GM19372 (cell line): ENCODE data around the gene ANK3.

Source experiments
- ATAC-seq: cut with Tn5 transposase; IDR thresholded peaks from one replicate; pipeline ENCODE4 v1.9.1; 2021; ENCODE audit warnings: mild to moderate bottlenecking, low read depth, moderate library complexity; ENCODE audit not compliant: unreplicated experiment

The ANK3 gene

GRCh38 chr10:60382946-60383681, 6.6 kb downstream of the ANK3 start:
- ATAC-seq, result no peak

GRCh38 chr10:60380781-60381180, 8.9 kb downstream of the ANK3 start:
- ATAC-seq, result no peak

- no peak for ATAC-seq
Observed at GRCh38 chr10:60377955-60378354, 11.7 kb downstream of the ANK3 start.

GRCh38 chr10:60377042-60377352, 12.7 kb downstream of the ANK3 start:
- ATAC-seq, result no peak

- ATAC-seq, result no peak
Observed at GRCh38 chr10:60376221-60377041, 13.2 kb downstream of the ANK3 start.

GRCh38 chr10:60375293-60376004, 14.2 kb downstream of the ANK3 start:
- ATAC-seq, result no peak

GRCh38 chr10:60374836-60375235, 14.8 kb downstream of the ANK3 start:
- no peak for ATAC-seq

GRCh38 chr10:60372436-60372835, 17.2 kb downstream of the ANK3 start:
- no peak for ATAC-seq

- ATAC-seq, result no peak
Observed at GRCh38 chr10:60369547-60369930, 20.1 kb downstream of the ANK3 start.

- no peak for ATAC-seq
Observed at GRCh38 chr10:60368875-60369546, 20.7 kb downstream of the ANK3 start.

- no peak for ATAC-seq
Observed at GRCh38 chr10:60367901-60368300, 21.8 kb downstream of the ANK3 start.

GRCh38 chr10:60367431-60367830, 22.2 kb downstream of the ANK3 start:
- ATAC-seq, result no peak

GRCh38 chr10:60367024-60367423, 22.7 kb downstream of the ANK3 start:
- ATAC-seq, result no peak

GRCh38 chr10:60363187-60363586, 26.5 kb downstream of the ANK3 start:
- ATAC-seq, result no peak

GRCh38 chr10:60362461-60362860, 27.2 kb downstream of the ANK3 start:
- no peak for ATAC-seq

- ATAC-seq, result no peak
Observed at GRCh38 chr10:60359066-60359465, 30.6 kb downstream of the ANK3 start.

GRCh38 chr10:60358282-60358681, 31.4 kb downstream of the ANK3 start:
- peak; percentile 90 for ATAC-seq

GRCh38 chr10:60353519-60354258, 36.0 kb downstream of the ANK3 start:
- no peak for ATAC-seq

- ATAC-seq, result no peak
Observed at GRCh38 chr10:60352105-60352504, 37.6 kb downstream of the ANK3 start.

- no peak for ATAC-seq
Observed at GRCh38 chr10:60351191-60351853, 38.4 kb downstream of the ANK3 start.
